Mesothelial cell of epicardium (in vitro differentiated cells): ENCODE data around the gene ADAP1. TPM values are rescaled to one million over a fixed set of nuclear protein-coding genes. Genes with fewer than 3 reads are reported as not detected.
A peak's percentile ranks its signal among the peaks of the same experiment; 100 is the strongest.

Source experiments
- DNase-seq, 2 experiments: peaks; one replicate each; pipeline ENCODE4 v3.0.0; 2021; ENCODE audit warnings: low spot score in 2 of 2; ENCODE audit not compliant: unreplicated experiment in 2 of 2
- H3K27ac Mint-ChIP-seq: 2 replicates; pipeline ENCODE4 v1.8.0; 2021; ENCODE audit warnings: mixed read lengths
- H3K27me3 Mint-ChIP-seq: 2 replicates; pipeline ENCODE4 v1.8.0; 2021; ENCODE audit warnings: low read depth, mixed read lengths
- H3K36me3 Mint-ChIP-seq: 2 replicates; pipeline ENCODE4 v1.8.0; 2021; ENCODE audit warnings: mixed read lengths
- H3K4me1 Mint-ChIP-seq: 2 replicates; pipeline ENCODE4 v1.8.0; 2021; ENCODE audit warnings: mixed read lengths
- H3K4me3 Mint-ChIP-seq: 2 replicates; pipeline ENCODE4 v1.8.0; 2021; ENCODE audit warnings: mild to moderate bottlenecking, moderate library complexity, mixed read lengths
- H3K9me3 Mint-ChIP-seq: 2 replicates; pipeline ENCODE4 v1.8.0; 2021; ENCODE audit warnings: mixed read lengths
- CTCF ChIP-seq: fragments of 200-600 bp; sonication (generic); IDR thresholded peaks from one replicate; pipeline ENCODE4 v1.5.0; 2021; ENCODE audit warnings: antibody characterized with exemption; ENCODE audit not compliant: unreplicated experiment
- total RNA-seq: library from RNA; stranded (reverse); gene quantifications from 3 replicates; pipeline ENCODE4 v1.2.1, GENCODE V29; 2021

Gene ADAP1
- total RNA-seq, 1 donor from 2014 or later, result 4.0 TPM

- Mint-ChIP-seq H3K4me1 (peaks cover 12% of the 10 kb centered on the region), H3K36me3 (peaks cover 14% of the 10 kb centered on the region), H3K27me3 (no peaks in the 10 kb centered on the region), H3K9me3 (no peaks in the 10 kb centered on the region), H3K4me3 (peak overlapping the region; percentile 87), H3K27ac (no peak overlapping the region)
- TF ChIP-seq CTCF, result no peak
- DNase-seq, result no peak
Measured at GRCh38 chr7:975702-976473, 21.4 kb upstream of the ADAP1 start.

DNA sequence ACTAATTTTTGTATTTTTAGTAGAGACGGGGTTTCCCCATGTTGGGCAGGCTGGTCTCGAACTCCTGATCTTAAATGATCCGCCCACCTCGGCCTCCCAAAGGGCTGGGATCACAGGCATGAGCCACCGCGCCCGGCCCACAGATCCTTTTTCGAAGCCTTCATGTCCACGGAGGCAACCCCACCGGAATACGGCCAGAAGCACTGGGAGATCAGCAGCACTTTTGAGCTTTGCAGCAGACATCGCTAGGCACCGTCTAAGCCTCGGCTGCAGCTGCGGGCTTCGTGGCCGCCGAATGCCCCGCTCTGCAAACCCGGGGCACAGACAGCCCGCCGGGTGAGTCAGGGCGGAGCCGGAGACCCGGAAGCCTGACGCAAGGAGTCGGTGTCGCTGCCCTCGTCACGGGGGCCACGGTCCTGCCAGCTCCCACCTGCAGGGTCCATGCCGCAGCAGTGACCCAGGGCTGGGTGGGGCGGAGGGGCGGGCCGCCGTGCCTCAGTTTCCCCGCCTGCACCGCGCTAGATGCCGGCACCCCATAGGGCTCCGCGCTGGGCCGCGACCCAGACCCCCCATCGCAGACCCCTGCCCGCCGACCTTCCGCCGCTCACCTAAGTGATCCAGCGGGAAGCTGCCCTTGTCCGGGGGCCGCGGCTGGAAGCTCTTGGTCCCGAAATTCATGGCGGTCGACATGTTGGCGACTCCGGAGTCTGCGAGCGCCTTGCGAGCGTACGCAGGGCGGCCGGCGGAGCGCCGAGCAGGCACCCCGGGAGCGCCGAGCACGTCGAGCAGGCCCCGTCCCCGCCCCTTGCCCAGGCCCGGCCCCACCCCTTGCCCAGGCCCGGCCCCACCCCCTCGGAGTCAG, 20.6 kb upstream of the ADAP1 start, which contains the start of gene COX19:
Gene COX19 (minus strand): TSS at position 730 of the 862 bp plus-strand sequence. CDS start 40 bp downstream, at position 690.
- Mint-ChIP-seq H3K27me3 (no peaks in the 10 kb centered on the region), H3K27ac (peak within 1 kb of the TSS; percentile 76), H3K9me3 (no peaks in the 10 kb centered on the region), H3K36me3 (peaks cover 16% of the 10 kb centered on the region), H3K4me3 (peak within 1 kb of the TSS; percentile 87), H3K4me1 (peaks cover 12% of the 10 kb centered on the region)
- DNase-seq, result peak; percentile 91 to 92
- TF ChIP-seq CTCF, result no peak

DNA sequence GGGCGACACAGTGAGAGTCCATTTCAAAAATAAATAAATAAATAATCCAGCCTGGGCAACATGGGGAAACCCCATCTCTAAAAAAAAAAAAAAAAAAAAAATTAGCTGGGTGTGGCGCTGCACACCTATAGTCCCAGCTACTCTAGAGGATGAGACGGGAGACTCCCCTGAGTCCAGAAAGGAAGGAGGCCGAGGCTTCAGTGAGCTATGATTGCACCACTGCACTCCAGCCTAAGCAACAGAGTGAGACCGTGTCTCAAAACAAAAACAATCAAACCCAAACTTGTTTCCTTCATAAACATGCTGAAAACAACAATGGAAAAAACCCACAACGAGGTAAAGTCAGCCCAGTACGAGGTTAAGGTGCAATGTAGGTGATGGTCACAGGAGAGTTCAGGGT, 19.7 kb upstream of the ADAP1 start:
- Mint-ChIP-seq H3K4me3 (peak overlapping the region; percentile 87), H3K4me1 (peaks cover 12% of the 10 kb centered on the region), H3K27me3 (no peaks in the 10 kb centered on the region), H3K9me3 (no peaks in the 10 kb centered on the region), H3K36me3 (peaks cover 16% of the 10 kb centered on the region), H3K27ac (peak overlapping the region; percentile 76)
- TF ChIP-seq CTCF, result no peak
- no peak for DNase-seq

GRCh38 chr7:973312-973711, 18.8 kb upstream of the ADAP1 start:
- H3K4me3 Mint-ChIP-seq, result peak overlapping the region; percentile 52
- H3K36me3 Mint-ChIP-seq, result peaks cover 16% of the 10 kb centered on the region
- peaks cover 12% of the 10 kb centered on the region for H3K4me1 Mint-ChIP-seq
- H3K27ac Mint-ChIP-seq, result no peak overlapping the region
- H3K9me3 Mint-ChIP-seq, result no peaks in the 10 kb centered on the region
- DNase-seq, result no peak
- H3K27me3 Mint-ChIP-seq, result no peaks in the 10 kb centered on the region
- TF ChIP-seq CTCF, result no peak

GRCh38 chr7:972676-973309, 18.3 kb upstream of the ADAP1 start:
- H3K27ac Mint-ChIP-seq, result no peak overlapping the region
- no peak for TF ChIP-seq CTCF
- H3K27me3 Mint-ChIP-seq, result no peaks in the 10 kb centered on the region
- no peaks in the 10 kb centered on the region for H3K9me3 Mint-ChIP-seq
- peak overlapping the region; percentile 52 for H3K4me3 Mint-ChIP-seq
- H3K36me3 Mint-ChIP-seq, result peaks cover 19% of the 10 kb centered on the region
- peaks cover 12% of the 10 kb centered on the region for H3K4me1 Mint-ChIP-seq
- no peak for DNase-seq
